HepG2 (cell line): ENCODE data around the gene OTUD7B. TPM values are rescaled to one million over a fixed set of nuclear protein-coding genes. Genes with fewer than 3 reads are reported as not detected.

Experiments used
- ATAC-seq: fragments of 200-7000 bp; cut with Tn5 transposase; 3 replicates; pipeline ENCODE4 v1.9.1; 2020; ENCODE audit warnings: mild to moderate bottlenecking, moderate library complexity
- BruUV-seq: library from RNA; stranded (reverse); fragments of 400-500 nt; replicated peaks from 2 replicates; lab custom pipeline; 2021; lab: Mats Ljungman, UMichigan
- CTCF ChIA-PET: fragments of 300-600 bp; formaldehyde crosslinking; extraction: SDS; loops from one replicate; lab custom pipeline; 2021; ENCODE audit warnings: low total read pairs, inconsistent platforms, low intra/inter-chr PET ratio; lab: Yijun Ruan, JAX
- POLR2A ChIA-PET: fragments of 350-600 bp; sonication (Branson Sonifier 250); formaldehyde crosslinking; loops from one replicate; lab custom pipeline; 2020; ENCODE audit warnings: antibody characterized with exemption, inconsistent platforms; lab: Yijun Ruan, JAX
- DNase-seq: peaks from one replicate; pipeline ENCODE4 v3.0.0-alpha.2; 2015; ENCODE audit warnings: low spot score
- FAIRE-seq: peaks from 3 replicates; lab custom pipeline; 2011; peaks lifted over from hg19 to GRCh38; lab: Jason Lieb, UNC
- H2AFZ ChIP-seq: one replicate; pipeline ENCODE4 v1.6.1; 2011; ENCODE audit warnings: low read length, inconsistent platforms
- H3K27ac ChIP-seq: fragments of 300-600 bp; 3 replicates; pipeline ENCODE4 v1.8.0; 2011; ENCODE audit warnings: mixed run types, mild to moderate bottlenecking, mixed read lengths, low read length, inconsistent platforms; ENCODE audit not compliant: insufficient read depth; ENCODE audit errors: extremely low read length
- H3K27me3 ChIP-seq, 2 experiments: fragments of 200-600 bp in 1 of 2; 2 replicates in 1 of 2; 3 replicates in 1 of 2; pipeline versions ENCODE4 v1.6.0 to v1.8.0; 2011; ENCODE audit warnings: low read length in 2 of 2, mild to moderate bottlenecking in 2 of 2, moderate library complexity in 2 of 2, inconsistent platforms in 1 of 2; ENCODE audit not compliant: insufficient read depth in 2 of 2, control insufficient read depth in 1 of 2
- H3K36me3 ChIP-seq, 2 experiments: fragments of 200-600 bp in 1 of 2; replicated peaks in 1 of 2; 2 replicates in 1 of 2; 3 replicates in 1 of 2; pipeline versions ENCODE4 v1.5.1 to v1.8.0; 2011; ENCODE audit warnings: low read length in 2 of 2, inconsistent platforms in 1 of 2; ENCODE audit not compliant: insufficient read depth in 2 of 2, control insufficient read depth in 1 of 2
- H3K4me1 ChIP-seq: 2 replicates; pipeline ENCODE4 v1.5.1; 2012; ENCODE audit warnings: low read length, inconsistent platforms; ENCODE audit not compliant: insufficient read depth
- H3K4me2 ChIP-seq: 2 replicates; pipeline ENCODE4 v1.6.0; 2011; ENCODE audit warnings: low read depth, low read length, inconsistent platforms
- H3K4me3 ChIP-seq, 3 experiments: fragments of 200-600 bp in 1 of 3; sonication (generic), shearing (Covaris generic) in 1 of 3; replicated peaks in 1 of 3; 2 replicates each; pipeline ENCODE4 v1.5.1; 2011 to 2016; ENCODE audit warnings: low read length in 3 of 3, inconsistent platforms in 2 of 3, low read depth in 2 of 3, mild to moderate bottlenecking in 2 of 3, control low read depth in 1 of 3, mixed read lengths in 1 of 3; ENCODE audit not compliant: insufficient read depth in 1 of 3
- H3K79me2 ChIP-seq: one replicate; pipeline ENCODE4 v1.6.1; 2011; ENCODE audit warnings: low read length, inconsistent platforms; ENCODE audit not compliant: insufficient read depth
- H3K9ac ChIP-seq: 2 replicates; pipeline ENCODE4 v1.6.0; 2011; ENCODE audit warnings: mild to moderate bottlenecking, low read depth, low read length, inconsistent platforms; ENCODE audit not compliant: insufficient read depth
- H3K9me3 ChIP-seq: 2 replicates; pipeline ENCODE4 v1.5.1; 2012; ENCODE audit warnings: mild to moderate bottlenecking, low read length
- H4K20me1 ChIP-seq: 2 replicates; pipeline ENCODE4 v1.6.0; 2011; ENCODE audit warnings: inconsistent platforms, mild to moderate bottlenecking, low read length, moderate library complexity; ENCODE audit not compliant: insufficient read depth
- EEA1 ChIP-seq: sonication (generic); formaldehyde crosslinking; IDR thresholded peaks from 2 replicates; pipeline ENCODE4 v1.5.1; 2020; ENCODE audit warnings: mild to moderate bottlenecking, missing genetic modification reagents, borderline replicate concordance
- GABPB1 ChIP-seq: IDR thresholded peaks from 2 replicates; pipeline ENCODE4 v1.6.1; 2016; ENCODE audit warnings: mild to moderate bottlenecking, missing genetic modification reagents, moderate library complexity, missing compliant biosample characterization
- NPAS2 ChIP-seq: sonication (generic); formaldehyde crosslinking; IDR thresholded peaks from 2 replicates; pipeline ENCODE4 v1.8.0; 2022; ENCODE audit warnings: mild to moderate bottlenecking, missing genetic modification reagents, borderline replicate concordance
- PHB2 ChIP-seq: fragments of 450-650 bp; IDR thresholded peaks from 2 replicates; pipeline ENCODE4 v1.6.1; 2018; ENCODE audit not compliant: partially characterized antibody
- ZFX ChIP-seq: sonication (generic); formaldehyde crosslinking; IDR thresholded peaks from 2 replicates; pipeline ENCODE4 v1.4.0; 2020; ENCODE audit warnings: mild to moderate bottlenecking, low read depth, missing genetic modification reagents, moderate library complexity
- WGBS: methylation state at CpG from one replicate; pipeline ENCODE4 v1.1.6; 2017; ENCODE audit warnings: low lambda C conversion rate; 5-methylcytosine and 5-hydroxymethylcytosine counted together
- in situ Hi-C: cut with HindIII; loops from 2 replicates; pipeline ENCODE4 v1.10.0; 2017; ENCODE audit warnings: low pct_unique_long_range_greater_than_20kb; ENCODE audit not compliant: extremely low pct_ligation_motif_present
- intact Hi-C: fragments of 100-400 bp; cut with micrococcal nuclease; formaldehyde crosslinking; loops from one replicate; pipeline ENCODE4 v1.10.0; 2022; ENCODE audit not compliant: unreplicated experiment
- polyA plus RNA-seq, 8 experiments: library from polyadenylated mRNA; depleted of rRNA in 3 of 8; stranded (reverse) in 7 of 8; unstranded in 1 of 8; fragments of >200 nt; fragmentation: Illumina TruSeq in 4 of 8; extraction: Trizol in 4 of 8; gene quantifications; 2 replicates each; pipeline versions ENCODE4 v1.2.1 to v1.2.3, GENCODE V29; 2011 to 2016; ENCODE audit warnings: low read depth in 4 of 8, missing spikeins in 1 of 8, mixed read lengths in 1 of 8; ENCODE audit not compliant: insufficient read depth in 1 of 8
- total RNA-seq, 5 experiments: library from RNA; depleted of rRNA; stranded (reverse); fragments of >200 nt; fragmentation: Illumina TruSeq; extraction: Trizol; gene quantifications; 2 replicates each; pipeline ENCODE4 v1.2.3, GENCODE V29; 2016; ENCODE audit warnings: low read depth in 1 of 5
- TF ChIP-seq, protein P1 (sequence below): IDR thresholded peaks from 2 replicates; pipeline ENCODE4 v1.6.1; 2016; ENCODE audit warnings: low read depth
- TF ChIP-seq, protein P2 (sequence below): sonication (generic); formaldehyde crosslinking; conservative IDR thresholded peaks from 2 replicates; pipeline ENCODE4 v1.8.1; 2023; ENCODE audit warnings: missing genetic modification reagents
- TF ChIP-seq, protein P3 (sequence below): sonication (generic); formaldehyde crosslinking; IDR thresholded peaks from 2 replicates; pipeline ENCODE4 v1.4.0; 2020; ENCODE audit warnings: mild to moderate bottlenecking, missing genetic modification reagents
- TF ChIP-seq, protein P4 (sequence below): sonication (generic); formaldehyde crosslinking; IDR thresholded peaks from 2 replicates; pipeline ENCODE4 v1.5.0; 2020; ENCODE audit warnings: mild to moderate bottlenecking, missing genetic modification reagents

Gene OTUD7B
- total and polyA plus RNA-seq, 2 of the 13 experiments (the other 11 are each of a cell fraction or from before 2014, with no cell fraction given): 5.1 to 11.2 TPM

DNA sequence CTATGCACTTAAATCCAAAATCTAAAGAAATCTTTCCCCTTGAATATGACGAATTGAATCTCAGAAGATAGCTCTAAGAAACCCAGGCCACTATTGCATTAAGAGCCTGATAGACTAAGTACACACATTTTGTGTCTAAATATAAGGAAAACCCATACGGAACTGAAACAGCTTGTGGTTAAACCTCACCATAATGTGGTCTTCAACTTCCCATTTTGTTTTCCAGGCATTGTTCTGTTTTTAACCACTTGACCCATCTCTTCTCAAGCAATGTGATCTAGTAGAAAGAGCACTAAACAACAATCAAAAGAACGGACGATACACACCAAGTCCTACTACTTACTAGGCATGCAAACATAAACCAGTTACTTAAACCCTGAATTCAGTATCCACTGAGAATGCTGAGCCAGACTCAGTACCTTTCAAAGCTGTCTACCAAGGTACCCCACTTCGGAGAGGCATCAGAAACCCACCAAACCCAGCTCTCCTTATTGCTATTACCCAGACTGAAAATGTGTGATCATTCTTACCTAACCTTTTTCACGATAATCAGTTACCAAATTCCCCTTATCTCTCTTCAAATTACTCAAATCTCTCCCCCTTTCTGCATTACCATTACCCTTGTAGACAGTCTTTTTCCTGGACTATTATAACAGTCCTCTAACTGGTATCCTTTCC is 12.8 kb downstream of the OTUD7B start:
- DNase-seq: no peak
- Histone ChIP-seq H3K36me3 (peaks cover 2 to 21% of the 10 kb centered on the region in 2 experiments; a peak in 4 of 5 replicates), H3K4me3 (no peak overlapping the region), H3K9ac (no peak overlapping the region), H3K4me1 (peaks cover 17% of the 10 kb centered on the region; the same call in 1 of the 2 replicates), H4K20me1 (peaks cover 5% of the 10 kb centered on the region; the same call in 1 of the 2 replicates), H3K27me3 (no peaks in the 10 kb centered on the region), H3K4me2 (no peak overlapping the region), H2AFZ (no peak overlapping the region), H3K79me2 (peaks cover 16% of the 10 kb centered on the region), H3K27ac (no peak overlapping the region), H3K9me3 (no peaks in the 10 kb centered on the region)
- no peak for TF ChIP-seq PHB2
- TF ChIP-seq ZFX: no peak
- TF ChIP-seq EEA1 (CRISPR knock-in tag): no peak
- no peak for TF ChIP-seq GABPB1
- TF ChIP-seq, protein P1, sequence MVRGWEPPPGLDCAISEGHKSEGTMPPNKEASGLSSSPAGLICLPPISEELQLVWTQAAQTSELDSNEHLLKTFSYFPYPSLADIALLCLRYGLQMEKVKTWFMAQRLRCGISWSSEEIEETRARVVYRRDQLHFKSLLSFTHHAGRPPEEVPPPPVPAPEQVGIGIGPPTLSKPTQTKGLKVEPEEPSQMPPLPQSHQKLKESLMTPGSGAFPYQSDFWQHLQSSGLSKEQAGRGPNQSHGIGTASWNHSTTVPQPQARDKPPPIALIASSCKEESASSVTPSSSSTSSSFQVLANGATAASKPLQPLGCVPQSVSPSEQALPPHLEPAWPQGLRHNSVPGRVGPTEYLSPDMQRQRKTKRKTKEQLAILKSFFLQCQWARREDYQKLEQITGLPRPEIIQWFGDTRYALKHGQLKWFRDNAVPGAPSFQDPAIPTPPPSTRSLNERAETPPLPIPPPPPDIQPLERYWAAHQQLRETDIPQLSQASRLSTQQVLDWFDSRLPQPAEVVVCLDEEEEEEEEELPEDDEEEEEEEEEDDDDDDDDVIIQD (CRISPR knock-in tag): no peak
- TF ChIP-seq, protein P2, sequence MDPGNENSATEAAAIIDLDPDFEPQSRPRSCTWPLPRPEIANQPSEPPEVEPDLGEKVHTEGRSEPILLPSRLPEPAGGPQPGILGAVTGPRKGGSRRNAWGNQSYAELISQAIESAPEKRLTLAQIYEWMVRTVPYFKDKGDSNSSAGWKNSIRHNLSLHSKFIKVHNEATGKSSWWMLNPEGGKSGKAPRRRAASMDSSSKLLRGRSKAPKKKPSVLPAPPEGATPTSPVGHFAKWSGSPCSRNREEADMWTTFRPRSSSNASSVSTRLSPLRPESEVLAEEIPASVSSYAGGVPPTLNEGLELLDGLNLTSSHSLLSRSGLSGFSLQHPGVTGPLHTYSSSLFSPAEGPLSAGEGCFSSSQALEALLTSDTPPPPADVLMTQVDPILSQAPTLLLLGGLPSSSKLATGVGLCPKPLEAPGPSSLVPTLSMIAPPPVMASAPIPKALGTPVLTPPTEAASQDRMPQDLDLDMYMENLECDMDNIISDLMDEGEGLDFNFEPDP (CRISPR knock-in tag): no peak
- TF ChIP-seq, protein P3, sequence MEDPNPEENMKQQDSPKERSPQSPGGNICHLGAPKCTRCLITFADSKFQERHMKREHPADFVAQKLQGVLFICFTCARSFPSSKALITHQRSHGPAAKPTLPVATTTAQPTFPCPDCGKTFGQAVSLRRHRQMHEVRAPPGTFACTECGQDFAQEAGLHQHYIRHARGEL (CRISPR knock-in tag): no peak
- TF ChIP-seq, protein P4, sequence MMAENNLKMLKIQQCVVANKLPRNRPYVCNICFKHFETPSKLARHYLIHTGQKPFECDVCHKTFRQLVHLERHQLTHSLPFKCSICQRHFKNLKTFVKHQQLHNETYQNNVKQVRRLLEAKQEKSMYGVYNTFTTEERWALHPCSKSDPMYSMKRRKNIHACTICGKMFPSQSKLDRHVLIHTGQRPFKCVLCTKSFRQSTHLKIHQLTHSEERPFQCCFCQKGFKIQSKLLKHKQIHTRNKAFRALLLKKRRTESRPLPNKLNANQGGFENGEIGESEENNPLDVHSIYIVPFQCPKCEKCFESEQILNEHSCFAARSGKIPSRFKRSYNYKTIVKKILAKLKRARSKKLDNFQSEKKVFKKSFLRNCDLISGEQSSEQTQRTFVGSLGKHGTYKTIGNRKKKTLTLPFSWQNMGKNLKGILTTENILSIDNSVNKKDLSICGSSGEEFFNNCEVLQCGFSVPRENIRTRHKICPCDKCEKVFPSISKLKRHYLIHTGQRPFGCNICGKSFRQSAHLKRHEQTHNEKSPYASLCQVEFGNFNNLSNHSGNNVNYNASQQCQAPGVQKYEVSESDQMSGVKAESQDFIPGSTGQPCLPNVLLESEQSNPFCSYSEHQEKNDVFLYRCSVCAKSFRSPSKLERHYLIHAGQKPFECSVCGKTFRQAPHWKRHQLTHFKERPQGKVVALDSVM: no peak
- no peak for TF ChIP-seq NPAS2
- FAIRE-seq: no peak
- WGBS: 97% methylated on average over 6 of the region's 6 CpGs
- no TSS peak for BruUV-seq
- intact Hi-C loops (no loop called here), in situ Hi-C loops (no loop called here)
- CTCF ChIA-PET: no interaction called here
- no peak for ATAC-seq
- POLR2A ChIA-PET: no interaction called here
